DOHH2 (cell line): ENCODE results near the gene CTNNBL1.
"Not testable (repeated sequence)": the region's sequence is repeated elsewhere in the genome, so short reads cannot be mapped to it uniquely, and the experiment has no call there.

Experiments used
- CTCF ChIP-seq: fragments of 200-600 bp; sonication (generic); IDR thresholded peaks from one replicate; pipeline ENCODE4 v1.5.1; 2014; ENCODE audit warnings: antibody characterized with exemption, mild to moderate bottlenecking, low read depth, low read length; ENCODE audit not compliant: poor library complexity, severe bottlenecking
- EZH2phosphoT487 ChIP-seq: fragments of 200-600 bp; sonication (generic); IDR thresholded peaks from 2 replicates; pipeline ENCODE4 v1.6.1; 2017; ENCODE audit warnings: borderline replicate concordance, mild to moderate bottlenecking, antibody characterized with exemption, low read length, moderate library complexity, mixed read lengths

- not testable (repeated sequence) for TF ChIP-seq CTCF, EZH2phosphoT487
Measured at GRCh38 chr20:37722312-37722711, 28.5 kb downstream of the CTNNBL1 start.
